GM12865 (cell line): ENCODE measurements around the gene ANO7.

Source experiments
- DNase-seq: peaks from one replicate; pipeline ENCODE4 v3.0.0; 2010; ENCODE audit warnings: low read depth
- H3K4me3 ChIP-seq: 2 replicates; pipeline ENCODE4 v1.5.1; 2011; ENCODE audit warnings: mild to moderate bottlenecking, low read depth, low read length, control low read depth
- TF ChIP-seq, protein P1 (sequence below): IDR thresholded peaks from 2 replicates; pipeline ENCODE4 v1.5.1; 2011; ENCODE audit warnings: low read length, control low read depth, low read depth, inconsistent platforms; ENCODE audit not compliant: insufficient read depth; ENCODE audit errors: missing control alignments

Gene ANO7

DNA sequence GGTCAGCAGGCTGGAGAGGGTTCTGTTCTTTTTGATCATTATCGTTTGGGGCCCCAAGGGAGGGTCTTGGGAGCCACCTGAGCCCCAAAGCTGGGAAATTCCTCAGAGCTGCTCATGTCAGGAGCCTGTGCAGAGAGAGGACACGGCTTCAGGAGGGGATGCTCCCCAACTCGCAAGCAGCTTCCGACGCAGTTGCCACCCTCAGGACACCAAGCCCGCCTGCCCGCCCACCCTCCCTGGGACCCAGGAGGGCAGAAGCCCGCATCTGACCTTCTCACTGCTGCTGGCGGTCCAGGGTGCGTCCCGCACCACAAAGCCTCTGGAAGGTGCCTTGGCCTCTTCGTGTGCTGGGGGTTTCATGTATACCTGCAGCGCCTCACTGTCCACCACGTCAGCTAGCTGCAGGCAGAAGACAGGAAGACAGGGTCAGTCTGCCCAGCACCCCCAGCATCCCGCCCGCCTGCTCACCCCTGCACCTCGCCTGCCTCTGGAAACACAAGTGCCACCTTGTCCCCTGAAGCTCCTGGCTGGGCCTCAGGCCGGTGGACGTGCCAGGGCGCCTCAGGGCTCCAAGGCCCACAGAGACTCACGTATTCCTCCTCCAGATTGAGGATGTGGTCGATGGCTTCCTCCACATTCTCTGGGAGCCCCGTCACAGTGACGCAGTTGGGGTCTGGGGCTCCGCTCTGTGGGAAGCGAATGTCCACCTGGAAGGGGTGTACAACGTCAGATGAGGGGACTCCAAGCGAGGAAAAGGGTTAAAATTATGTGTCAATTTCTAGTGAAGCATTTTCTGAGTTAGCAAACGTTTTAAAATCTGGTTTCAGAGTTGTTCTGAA, 41.3 kb downstream of the ANO7 start:
- TF ChIP-seq, protein P1, sequence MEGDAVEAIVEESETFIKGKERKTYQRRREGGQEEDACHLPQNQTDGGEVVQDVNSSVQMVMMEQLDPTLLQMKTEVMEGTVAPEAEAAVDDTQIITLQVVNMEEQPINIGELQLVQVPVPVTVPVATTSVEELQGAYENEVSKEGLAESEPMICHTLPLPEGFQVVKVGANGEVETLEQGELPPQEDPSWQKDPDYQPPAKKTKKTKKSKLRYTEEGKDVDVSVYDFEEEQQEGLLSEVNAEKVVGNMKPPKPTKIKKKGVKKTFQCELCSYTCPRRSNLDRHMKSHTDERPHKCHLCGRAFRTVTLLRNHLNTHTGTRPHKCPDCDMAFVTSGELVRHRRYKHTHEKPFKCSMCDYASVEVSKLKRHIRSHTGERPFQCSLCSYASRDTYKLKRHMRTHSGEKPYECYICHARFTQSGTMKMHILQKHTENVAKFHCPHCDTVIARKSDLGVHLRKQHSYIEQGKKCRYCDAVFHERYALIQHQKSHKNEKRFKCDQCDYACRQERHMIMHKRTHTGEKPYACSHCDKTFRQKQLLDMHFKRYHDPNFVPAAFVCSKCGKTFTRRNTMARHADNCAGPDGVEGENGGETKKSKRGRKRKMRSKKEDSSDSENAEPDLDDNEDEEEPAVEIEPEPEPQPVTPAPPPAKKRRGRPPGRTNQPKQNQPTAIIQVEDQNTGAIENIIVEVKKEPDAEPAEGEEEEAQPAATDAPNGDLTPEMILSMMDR = no peak
- no peak overlapping the region for H3K4me3 ChIP-seq
- DNase-seq = no peak

DNA sequence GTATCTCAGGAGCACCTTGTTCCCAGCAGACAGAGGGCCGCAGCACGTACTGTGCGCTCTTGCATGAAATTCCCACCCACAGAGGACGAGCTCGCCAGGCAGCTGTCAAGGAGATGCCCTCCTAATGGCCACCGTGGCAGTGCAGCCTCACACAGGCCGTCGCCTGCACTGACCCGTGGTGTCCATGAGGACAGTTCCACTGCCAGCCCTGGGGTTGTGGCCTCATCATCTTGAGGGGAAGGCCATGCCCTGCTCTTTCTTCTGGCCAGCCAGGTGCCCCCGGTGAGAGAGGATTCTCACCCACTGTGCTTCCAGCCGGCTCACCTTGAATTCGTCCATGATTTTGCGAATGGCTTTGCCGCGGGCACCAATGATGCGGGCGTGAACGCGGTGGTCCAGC, 42.0 kb downstream of the ANO7 start:
- H3K4me3 ChIP-seq = no peak overlapping the region
- TF ChIP-seq, protein P1 = no peak
- DNase-seq = no peak

DNA sequence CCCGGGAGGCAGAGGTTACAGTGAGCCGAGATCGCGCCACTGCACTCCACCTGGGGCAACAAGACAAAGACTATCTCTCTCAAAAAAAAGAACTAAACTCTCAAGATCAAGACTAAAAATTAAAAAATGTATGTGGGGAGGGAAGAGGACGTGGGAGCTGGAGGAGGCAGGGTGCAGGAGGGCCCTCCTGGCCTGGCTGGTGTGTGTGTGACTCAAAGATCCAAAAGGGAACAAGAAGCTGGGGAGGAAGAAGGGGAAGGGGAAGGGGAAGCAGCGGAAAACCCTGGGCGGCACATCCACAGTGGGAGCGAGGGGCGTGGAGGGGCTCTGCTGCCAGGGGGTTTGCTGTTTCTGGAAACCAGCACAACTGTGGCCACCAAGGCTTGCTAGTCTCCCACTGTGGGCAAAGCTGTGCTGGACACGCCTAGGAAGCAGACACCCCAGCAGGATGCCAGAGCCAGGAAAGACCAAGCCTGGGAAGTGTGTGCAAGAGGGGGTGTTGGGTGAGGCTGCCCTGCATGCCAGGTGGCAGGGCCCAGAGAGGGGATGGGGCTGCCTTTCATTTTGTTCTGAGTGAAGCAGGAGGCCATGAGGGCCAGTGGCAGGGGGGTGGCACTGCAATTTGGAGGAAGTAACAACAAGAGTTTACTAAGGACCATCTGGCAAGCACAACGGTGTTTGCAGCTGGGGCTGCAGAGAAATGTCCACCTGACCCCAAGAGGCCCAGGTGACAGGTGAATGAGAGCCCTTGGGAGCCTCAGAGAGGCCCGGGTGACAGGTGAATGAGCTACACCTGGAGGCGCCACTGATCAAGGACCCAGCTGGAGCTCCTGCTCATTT, 44.5 kb downstream of the ANO7 start:
- no peak overlapping the region for H3K4me3 ChIP-seq
- DNase-seq = no peak
- TF ChIP-seq, protein P1 = no peak

DNA sequence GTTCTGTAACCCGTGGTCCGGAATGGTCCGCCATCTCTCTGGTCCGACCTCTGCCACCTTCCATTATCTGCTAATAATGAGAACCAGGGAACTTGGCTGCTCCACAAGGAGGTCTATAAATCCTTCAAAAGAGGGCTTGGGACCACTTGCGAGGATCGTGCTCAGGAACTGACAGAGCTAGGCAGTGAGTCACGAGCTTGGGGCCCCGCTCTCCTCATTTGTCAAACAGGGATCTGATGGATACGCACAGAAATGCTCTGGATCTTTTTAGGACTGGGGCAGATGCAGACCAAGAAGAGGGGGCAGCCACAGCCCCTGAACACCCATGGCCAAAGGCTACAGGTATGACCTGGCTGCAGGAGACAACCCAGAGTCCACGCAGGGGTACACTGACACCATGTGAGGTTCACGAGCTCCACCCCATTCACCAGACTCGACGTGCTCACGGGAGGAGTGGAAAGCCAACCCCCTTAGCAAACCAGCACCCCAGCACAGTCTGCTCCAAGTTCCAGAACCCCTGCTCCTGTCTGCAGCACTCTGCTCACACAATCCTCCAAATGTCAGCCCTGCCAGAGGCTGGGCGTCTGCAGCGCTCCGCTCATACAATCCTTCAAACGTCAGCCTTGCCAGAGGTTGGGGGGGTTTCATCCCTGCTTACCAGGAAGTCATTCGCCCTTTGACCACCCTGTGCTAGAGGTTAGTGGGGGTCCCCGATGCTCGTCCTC, 45.8 kb downstream of the ANO7 start:
- no peak overlapping the region for H3K4me3 ChIP-seq
- DNase-seq = no peak
- TF ChIP-seq, protein P1 = no peak

DNA sequence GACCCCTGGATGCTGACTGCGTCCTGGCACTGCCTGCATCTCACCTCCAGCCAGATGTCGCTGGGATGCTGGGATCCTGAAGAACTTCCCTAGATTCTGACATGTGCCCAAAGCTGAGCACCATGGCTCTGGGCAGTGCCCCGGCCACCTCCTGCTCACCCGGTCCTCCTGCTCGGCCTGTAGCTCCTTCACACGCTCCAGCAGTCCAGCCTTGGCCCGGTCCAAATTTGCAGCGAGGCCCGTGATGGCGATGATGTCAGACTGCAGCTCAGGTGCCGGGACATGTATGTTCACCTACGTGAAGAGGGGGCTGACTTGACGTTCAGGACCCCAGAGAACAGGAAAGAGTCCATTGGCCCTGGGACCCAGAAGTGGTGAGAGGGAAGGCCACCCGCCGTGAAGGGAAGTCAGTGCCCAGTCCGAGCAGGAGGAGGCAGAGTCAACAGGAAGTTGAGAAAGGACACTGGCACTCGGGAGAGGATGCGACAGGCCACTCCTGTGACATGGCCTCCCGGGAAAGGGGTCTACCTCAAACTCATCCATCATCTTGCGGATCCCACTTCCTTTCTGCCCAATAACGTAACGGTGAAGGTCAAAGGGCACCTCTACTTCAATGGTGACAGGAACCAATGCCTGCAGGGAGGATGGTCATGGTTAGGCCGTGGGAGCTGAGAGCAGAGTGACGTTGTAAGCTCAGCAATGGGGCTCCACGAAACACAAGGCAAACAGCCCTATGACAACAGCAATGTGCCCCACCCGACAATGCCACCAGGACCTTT, 46.7 kb downstream of the ANO7 start:
- no peak overlapping the region for H3K4me3 ChIP-seq
- no peak for DNase-seq
- TF ChIP-seq, protein P1 = no peak
